ENCODE results near the gene FSD2. TPM values are rescaled to one million over a fixed set of nuclear protein-coding genes. Genes with fewer than 3 reads are reported as not detected.
"Not testable (repeated sequence)": the region's sequence is repeated elsewhere in the genome, so short reads cannot be mapped to it uniquely, and the experiment has no call there.

The FSD2 gene
- total RNA-seq, 1 donor from 2014 or later, result not detected

GRCh38 chr15:82712036-82712435 lies 93.8 kb downstream of the FSD2 start:
- intact Hi-C loops (cut with DNase I), result no loop called here
- Histone ChIP-seq H3K36me3 (no peaks in the 10 kb centered on the region), H3K4me3 (no peak overlapping the region), H3K27ac (no peak overlapping the region), H3K27me3 (no peaks in the 10 kb centered on the region), H3K9me3 (no peaks in the 10 kb centered on the region), H3K4me1 (peaks cover 11% of the 10 kb centered on the region)
- TF ChIP-seq CTCF (IDR thresholded peaks at IDR 0.05) (no peak), POLR2AphosphoS5 (IDR thresholded peaks at IDR 0.05; ENCODE audit: insufficient read depth in 1 of 2, low read depth in 1 of 2) (no peak), POLR2A (IDR thresholded peaks at IDR 0.05) (no peak)
- DNase-seq (ENCODE audit: extremely low spot score in 2 of 2), result no peak

GRCh38 chr15:82710926-82711490 lies 94.9 kb downstream of the FSD2 start:
- no peak overlapping the region for H3K27ac ChIP-seq
- no peaks in the 10 kb centered on the region for H3K9me3 ChIP-seq
- no peak for TF ChIP-seq CTCF (IDR thresholded peaks at IDR 0.05)
- TF ChIP-seq POLR2A (IDR thresholded peaks at IDR 0.05), result no peak
- no peak for TF ChIP-seq POLR2AphosphoS5 (IDR thresholded peaks at IDR 0.05; ENCODE audit: insufficient read depth in 1 of 2, low read depth in 1 of 2)
- H3K36me3 ChIP-seq, result no peaks in the 10 kb centered on the region
- intact Hi-C loops (cut with DNase I), result no loop called here
- no peak overlapping the region for H3K4me3 ChIP-seq
- peaks cover 11% of the 10 kb centered on the region for H3K4me1 ChIP-seq
- no peak for DNase-seq (ENCODE audit: extremely low spot score in 2 of 2)
- H3K27me3 ChIP-seq, result no peaks in the 10 kb centered on the region

GRCh38 chr15:82710208-82710555 lies 95.7 kb downstream of the FSD2 start:
- H3K4me3 ChIP-seq, result peak overlapping the region; percentile 61 to 66
- no peaks in the 10 kb centered on the region for H3K27me3 ChIP-seq
- H3K27ac ChIP-seq, result no peak overlapping the region
- no peaks in the 10 kb centered on the region for H3K9me3 ChIP-seq
- TF ChIP-seq CTCF (IDR thresholded peaks at IDR 0.05) (no peak), POLR2AphosphoS5 (IDR thresholded peaks at IDR 0.05; ENCODE audit: insufficient read depth in 1 of 2, low read depth in 1 of 2) (no peak), POLR2A (IDR thresholded peaks at IDR 0.05) (no peak)
- no peaks in the 10 kb centered on the region for H3K36me3 ChIP-seq
- peaks cover 11% of the 10 kb centered on the region for H3K4me1 ChIP-seq
- no peak for DNase-seq (ENCODE audit: extremely low spot score in 2 of 2)
- intact Hi-C loops (cut with DNase I), result no loop called here

GRCh38 chr15:82709421-82710207 lies 96.3 kb downstream of the FSD2 start, which contains the start of gene AP3B2:
TSS of gene AP3B2 (minus strand) at chr15:82709875. CDS start at chr15:82709706, 169 bp downstream.
- no peaks in the 10 kb centered on the region for H3K9me3 ChIP-seq
- DNase-seq (ENCODE audit: extremely low spot score in 2 of 2), result no peak
- H3K27ac ChIP-seq, result no peak within 1 kb of the TSS
- peaks cover 11% of the 10 kb centered on the region for H3K4me1 ChIP-seq
- TF ChIP-seq POLR2AphosphoS5 (IDR thresholded peaks at IDR 0.05; ENCODE audit: insufficient read depth in 1 of 2, low read depth in 1 of 2) (peak in 1 of 2 donors; percentile 40), POLR2A (IDR thresholded peaks at IDR 0.05) (no peak)
- H3K36me3 ChIP-seq, result no peaks in the 10 kb centered on the region
- H3K27me3 ChIP-seq, result no peaks in the 10 kb centered on the region
- intact Hi-C loops (cut with DNase I), result no loop called here
- H3K4me3 ChIP-seq, result peak within 1 kb of the TSS; percentile 61 to 66

- no peak for DNase-seq (ENCODE audit: extremely low spot score in 2 of 2)
- Histone ChIP-seq H3K27me3 (no peaks in the 10 kb centered on the region), H3K4me1 (peaks cover 11% of the 10 kb centered on the region), H3K4me3 (peak overlapping the region; percentile 61 to 66), H3K36me3 (no peaks in the 10 kb centered on the region), H3K27ac (no peak overlapping the region), H3K9me3 (no peaks in the 10 kb centered on the region)
- no peak for TF ChIP-seq POLR2A (IDR thresholded peaks at IDR 0.05)
- no peak for TF ChIP-seq POLR2AphosphoS5 (IDR thresholded peaks at IDR 0.05; ENCODE audit: insufficient read depth in 1 of 2, low read depth in 1 of 2)
- no peak for TF ChIP-seq CTCF (IDR thresholded peaks at IDR 0.05)
- intact Hi-C loops (cut with DNase I), result no loop called here
These were observed 96.8 kb downstream of the FSD2 start for GRCh38 chr15:82709081-82709420.

GRCh38 chr15:82705856-82706255 lies 100.0 kb downstream of the FSD2 start:
- H3K27ac ChIP-seq; DNase-seq (ENCODE audit: extremely low spot score in 2 of 2); H3K4me3 ChIP-seq; H3K27me3 ChIP-seq; H3K9me3 ChIP-seq; H3K36me3 ChIP-seq; intact Hi-C loops (cut with DNase I): not testable (repeated sequence)
- peaks cover 11% of the 10 kb centered on the region for H3K4me1 ChIP-seq

Measured in vagina (tissue), 2 donors.